Neural cell (in vitro differentiated cells): ENCODE results near the gene CARD9. TPM values are rescaled to one million over a fixed set of nuclear protein-coding genes. Genes with fewer than 3 reads are reported as not detected.

Experiments used
- H2AFZ ChIP-seq: fragments of 200-600, 300-800 bp; sonication (generic), shearing (Covaris generic); 2 replicates; pipeline ENCODE4 v1.6.0; 2014; ENCODE audit warnings: low read depth, mild to moderate bottlenecking, antibody characterized with exemption, low read length, moderate library complexity
- H3F3A ChIP-seq: fragments of 200-600 bp; shearing (Covaris generic); 2 replicates; pipeline ENCODE4 v1.6.1; 2016; ENCODE audit warnings: mild to moderate bottlenecking, moderate library complexity, mixed read lengths, antibody characterized with exemption, low read length; ENCODE audit not compliant: insufficient read depth, poor library complexity, severe bottlenecking
- H3K27ac ChIP-seq: fragments of 200-600, 300-800 bp; sonication (generic), shearing (Covaris generic); 2 replicates; pipeline ENCODE4 v1.5.1; 2014; ENCODE audit warnings: mild to moderate bottlenecking, low read length, moderate library complexity
- H3K27me3 ChIP-seq: fragments of 300-800, 200-600 bp; sonication (generic), shearing (Covaris generic); 2 replicates; pipeline ENCODE4 v1.6.0; 2014; ENCODE audit warnings: mild to moderate bottlenecking, low read depth, low read length, moderate library complexity; ENCODE audit not compliant: insufficient read depth
- H3K36me3 ChIP-seq: fragments of 300-800, 200-600 bp; sonication (generic), shearing (Covaris generic); 2 replicates; pipeline ENCODE4 v1.5.1; 2014; ENCODE audit warnings: mild to moderate bottlenecking, antibody characterized with exemption, low read length, moderate library complexity; ENCODE audit not compliant: insufficient read depth
- H3K4me2 ChIP-seq: fragments of 300-800, 200-600 bp; sonication (generic), shearing (Covaris generic); 2 replicates; pipeline ENCODE4 v1.6.0; 2014; ENCODE audit warnings: mild to moderate bottlenecking, low read length
- H3K4me3 ChIP-seq: fragments of 300-800, 200-600 bp; sonication (generic), shearing (Covaris generic); 2 replicates; pipeline ENCODE4 v1.5.1; 2014; ENCODE audit warnings: mild to moderate bottlenecking, low read length, moderate library complexity
- H3K79me2 ChIP-seq: fragments of 200-600 bp; shearing (Covaris generic); replicated peaks from 2 replicates; pipeline ENCODE4 v1.6.0; 2014; ENCODE audit warnings: mild to moderate bottlenecking, low read length, moderate library complexity; ENCODE audit not compliant: insufficient read depth
- H3K9ac ChIP-seq: fragments of 300-800, 200-600 bp; sonication (generic), shearing (Covaris generic); 2 replicates; pipeline ENCODE4 v1.6.1; 2016; ENCODE audit warnings: mild to moderate bottlenecking, low read length, mixed read lengths
- H3K9me2 ChIP-seq: fragments of 200-600 bp; shearing (Covaris generic); 2 replicates; pipeline ENCODE4 v1.6.1; 2016; ENCODE audit warnings: mild to moderate bottlenecking, low read length, mixed read lengths; ENCODE audit not compliant: insufficient read depth
- H3K9me3 ChIP-seq: fragments of 200-600, 300-800 bp; sonication (generic), shearing (Covaris generic); 2 replicates; pipeline ENCODE4 v1.6.1; 2016; ENCODE audit warnings: mild to moderate bottlenecking, mixed run types, low read length, moderate library complexity, mixed read lengths
- H4K20me1 ChIP-seq: fragments of 200-600 bp; shearing (Covaris generic); 2 replicates; pipeline ENCODE4 v1.6.1; 2016; ENCODE audit warnings: mild to moderate bottlenecking, mixed run types; ENCODE audit not compliant: insufficient read depth
- CTCF ChIP-seq: fragments of 450-650 bp; IDR thresholded peaks from 2 replicates; pipeline ENCODE4 v1.5.1; 2014; ENCODE audit warnings: antibody characterized with exemption, mild to moderate bottlenecking, moderate library complexity; ENCODE audit not compliant: poor library complexity, severe bottlenecking
- EP300 ChIP-seq: fragments of 450-650 bp; conservative IDR thresholded peaks from 2 replicates; pipeline ENCODE4 v1.6.1; 2014; ENCODE audit warnings: antibody characterized with exemption, mild to moderate bottlenecking, moderate library complexity; ENCODE audit not compliant: poor library complexity, severe bottlenecking
- EZH2 ChIP-seq: fragments of 200-600, 300-800 bp; shearing (Covaris generic), sonication (generic); IDR thresholded peaks from 2 replicates; pipeline ENCODE4 v1.6.1; 2014; ENCODE audit warnings: antibody characterized with exemption, low read length, borderline replicate concordance, mild to moderate bottlenecking; ENCODE audit not compliant: insufficient read depth, poor library complexity, severe bottlenecking
- MXI1 ChIP-seq: fragments of 450-650 bp; conservative IDR thresholded peaks from 2 replicates; pipeline ENCODE4 v1.6.1; 2014; ENCODE audit warnings: antibody characterized with exemption, mild to moderate bottlenecking; ENCODE audit not compliant: poor library complexity, severe bottlenecking
- POLR2AphosphoS5 ChIP-seq: IDR thresholded peaks from 2 replicates; pipeline ENCODE4 v1.6.1; 2012
- RAD21 ChIP-seq: fragments of 450-650 bp; conservative IDR thresholded peaks from 2 replicates; pipeline ENCODE4 v1.6.1; 2014; ENCODE audit warnings: antibody characterized with exemption, mild to moderate bottlenecking, moderate library complexity
- REST ChIP-seq: IDR thresholded peaks from 2 replicates; pipeline ENCODE4 v1.6.1; 2012; ENCODE audit warnings: borderline replicate concordance
- SMC3 ChIP-seq: fragments of 450-650 bp; conservative IDR thresholded peaks from 2 replicates; pipeline ENCODE4 v1.6.1; 2014; ENCODE audit warnings: antibody characterized with exemption, mild to moderate bottlenecking, moderate library complexity; ENCODE audit not compliant: poor library complexity
- TAF1 ChIP-seq: IDR thresholded peaks from 2 replicates; pipeline ENCODE4 v1.6.1; 2012; ENCODE audit warnings: low read depth
- polyA plus RNA-seq: library from polyadenylated mRNA; depleted of rRNA; stranded (reverse); fragments of >200 nt; gene quantifications from 2 replicates; pipeline ENCODE4 v1.2.3, GENCODE V29; 2014

The CARD9 gene
- polyA plus RNA-seq, 1 donor from 2014 or later = 0.77 TPM

- Histone ChIP-seq H3F3A (no peaks in the 10 kb centered on the region), H3K79me2 (peaks cover 21% of the 10 kb centered on the region), H3K27me3 (no peaks in the 10 kb centered on the region), H3K36me3 (peaks cover 3% of the 10 kb centered on the region), H4K20me1 (no peaks in the 10 kb centered on the region), H3K9ac (no peak overlapping the region), H3K27ac (no peak overlapping the region), H3K4me2 (no peak overlapping the region), H3K9me2 (no peaks in the 10 kb centered on the region), H2AFZ (no peak overlapping the region), H3K4me3 (peak overlapping the region; percentile 89), H3K9me3 (no peaks in the 10 kb centered on the region)
- TF ChIP-seq SMC3 (no peak), POLR2AphosphoS5 (no peak), MXI1 (no peak)
Observed at GRCh38 chr9:136398286-136398685, 24.8 kb upstream of the CARD9 start.

GRCh38 chr9:136397643-136398042, 24.2 kb upstream of the CARD9 start:
- Histone ChIP-seq H3K9me3 (no peaks in the 10 kb centered on the region), H3K4me3 (no peak overlapping the region), H4K20me1 (no peaks in the 10 kb centered on the region), H3F3A (no peaks in the 10 kb centered on the region), H3K27ac (no peak overlapping the region), H3K36me3 (peaks cover 3% of the 10 kb centered on the region), H3K9me2 (no peaks in the 10 kb centered on the region), H3K4me2 (no peak overlapping the region), H3K9ac (no peak overlapping the region), H2AFZ (no peak overlapping the region), H3K27me3 (no peaks in the 10 kb centered on the region), H3K79me2 (peaks cover 21% of the 10 kb centered on the region)
- TF ChIP-seq EP300 (no peak), MXI1 (no peak), EZH2 (no peak), TAF1 (no peak), REST (no peak), POLR2AphosphoS5 (no peak), CTCF (no peak), RAD21 (no peak), SMC3 (no peak)

- H3K36me3 ChIP-seq = peaks cover 3% of the 10 kb centered on the region
- TF ChIP-seq REST (no peak), RAD21 (no peak), SMC3 (no peak), CTCF (no peak)
Observed at GRCh38 chr9:136396219-136396515, 22.7 kb upstream of the CARD9 start.

More at GRCh38 chr9:136396219-136396515, 22.7 kb upstream of the CARD9 start:
- no peaks in the 10 kb centered on the region for H3K9me3 ChIP-seq
- no peak overlapping the region for H2AFZ ChIP-seq
- no peaks in the 10 kb centered on the region for H3F3A ChIP-seq
- H3K4me3 ChIP-seq = no peak overlapping the region
- H3K27ac ChIP-seq = no peak overlapping the region
- H3K4me2 ChIP-seq = no peak overlapping the region
- no peaks in the 10 kb centered on the region for H3K27me3 ChIP-seq
- H3K9me2 ChIP-seq = no peaks in the 10 kb centered on the region
- H3K9ac ChIP-seq = no peak overlapping the region
- H3K79me2 ChIP-seq = peaks cover 21% of the 10 kb centered on the region
- no peaks in the 10 kb centered on the region for H4K20me1 ChIP-seq
